ENCODE results near the gene KLF16. TPM values are rescaled to one million over a fixed set of nuclear protein-coding genes. Genes with fewer than 3 reads are reported as not detected.

The KLF16 gene
- total RNA-seq, 1 donor from 2014 or later: 5.3 TPM

- Histone ChIP-seq H3K27me3 (ENCODE audit: control insufficient read depth, insufficient read depth, low read length) (no peaks in the 10 kb centered on the region), H3K4me3 (ENCODE audit: low read depth, low read length) (peak overlapping the region; percentile 23), H3K36me3 (ENCODE audit: control insufficient read depth, insufficient read depth, low read length) (peaks cover 2% of the 10 kb centered on the region)
- TF ChIP-seq CTCF (IDR thresholded peaks at IDR 0.05; ENCODE audit: insufficient read depth, low read length, severe bottlenecking): no peak
- FAIRE-seq: no peak
- no peak for DNase-seq (ENCODE audit: low read depth)
Observed at GRCh38 chr19:1908364-1908678, 44.9 kb upstream of the KLF16 start.

- no peaks in the 10 kb centered on the region for H3K27me3 ChIP-seq (ENCODE audit: control insufficient read depth, insufficient read depth, low read length)
- no peak for TF ChIP-seq CTCF (IDR thresholded peaks at IDR 0.05; ENCODE audit: insufficient read depth, low read length, severe bottlenecking)
- no peak for FAIRE-seq
- H3K4me3 ChIP-seq (ENCODE audit: low read depth, low read length): peak overlapping the region; percentile 23
- peaks cover under 1% of the 10 kb centered on the region for H3K36me3 ChIP-seq (ENCODE audit: control insufficient read depth, insufficient read depth, low read length)
- peak; percentile 38 for DNase-seq (ENCODE audit: low read depth)
Observed at GRCh38 chr19:1907563-1908363, 44.4 kb upstream of the KLF16 start.

- FAIRE-seq: no peak
- DNase-seq (ENCODE audit: low read depth): no peak
- H3K4me3 ChIP-seq (ENCODE audit: low read depth, low read length): no peak overlapping the region
Observed at GRCh38 chr19:1906985-1907562, 43.7 kb upstream of the KLF16 start.

GRCh38 chr19:1905863-1906375 is 42.5 kb upstream of the KLF16 start:
- FAIRE-seq (no peak), DNase-seq (ENCODE audit: low read depth) (no peak)
- TF ChIP-seq CTCF (IDR thresholded peaks at IDR 0.05; ENCODE audit: insufficient read depth, low read length, severe bottlenecking): no peak
- Histone ChIP-seq H3K27me3 (ENCODE audit: control insufficient read depth, insufficient read depth, low read length) (no peaks in the 10 kb centered on the region), H3K36me3 (ENCODE audit: control insufficient read depth, insufficient read depth, low read length) (no peaks in the 10 kb centered on the region), H3K4me3 (ENCODE audit: low read depth, low read length) (peak overlapping the region; percentile 51)

More at GRCh38 chr19:1906985-1907562, 43.7 kb upstream of the KLF16 start:
- no peak for TF ChIP-seq CTCF (IDR thresholded peaks at IDR 0.05; ENCODE audit: insufficient read depth, low read length, severe bottlenecking)
- Histone ChIP-seq H3K36me3 (ENCODE audit: control insufficient read depth, insufficient read depth, low read length) (no peaks in the 10 kb centered on the region), H3K27me3 (ENCODE audit: control insufficient read depth, insufficient read depth, low read length) (no peaks in the 10 kb centered on the region)

- H3K27me3 ChIP-seq (ENCODE audit: control insufficient read depth, insufficient read depth, low read length): no peaks in the 10 kb centered on the region
- TF ChIP-seq CTCF (IDR thresholded peaks at IDR 0.05; ENCODE audit: insufficient read depth, low read length, severe bottlenecking): no peak
- no peak for FAIRE-seq
- DNase-seq (ENCODE audit: low read depth): peak; percentile 94
- no peaks in the 10 kb centered on the region for H3K36me3 ChIP-seq (ENCODE audit: control insufficient read depth, insufficient read depth, low read length)
- peak within 1 kb of the TSS; percentile 51 for H3K4me3 ChIP-seq (ENCODE audit: low read depth, low read length)
Observed at GRCh38 chr19:1905110-1905862, 41.9 kb upstream of the KLF16 start, which contains the start of the genes ADAT3 and SCAMP4. ADAT3 (plus strand) TSS chr19:1905399; CDS start chr19:1912048, 6,649 bp downstream. SCAMP4 (plus strand) TSS chr19:1905399; CDS start chr19:1915020, 9,621 bp downstream.

Data from bronchial epithelial cell (primary cell).